Testis (tissue), 3 donors: ENCODE measurements around the gene WFDC5. TPM values are rescaled to one million over a fixed set of nuclear protein-coding genes. Genes with fewer than 3 reads are reported as not detected.

Experiments
- DNase-seq: peaks from one replicate; pipeline ENCODE4 v3.0.0-alpha.2; 2019
- H3K27ac ChIP-seq, 2 donors: fragments of 200-600 bp; sonication (generic); one replicate each; pipeline ENCODE4 v1.5.1; 2019
- H3K27me3 ChIP-seq: fragments of 200-600 bp; sonication (generic); one replicate; pipeline ENCODE4 v1.5.1; 2019
- H3K36me3 ChIP-seq: fragments of 200-600 bp; sonication (generic); one replicate; pipeline ENCODE4 v1.5.1; 2017; ENCODE audit warnings: low read depth; ENCODE audit errors: missing control alignments
- H3K4me1 ChIP-seq: fragments of 200-600 bp; sonication (generic); one replicate; pipeline ENCODE4 v1.5.1; 2019
- H3K4me3 ChIP-seq, 2 donors: fragments of 200-600 bp; sonication (generic); one replicate each; pipeline ENCODE4 v1.5.1; 2017 to 2019
- H3K9me3 ChIP-seq: fragments of 200-600 bp; sonication (generic); one replicate; pipeline ENCODE4 v1.5.1; 2017
- CTCF ChIP-seq, 3 experiments: fragments of 450-650 bp in 2 of 3; fragments of 200-600 bp in 1 of 3; sonication (generic) in 1 of 3; IDR thresholded peaks; one replicate each; pipeline ENCODE4 v1.5.1; 2016 to 2019; ENCODE audit warnings: antibody characterized with exemption in 3 of 3, mild to moderate bottlenecking in 2 of 3, moderate library complexity in 1 of 3
- POLR2A ChIP-seq: fragments of 450-650 bp; IDR thresholded peaks from one replicate; pipeline ENCODE4 v1.6.1; 2017; ENCODE audit warnings: antibody characterized with exemption, mild to moderate bottlenecking, moderate library complexity
- WGBS, 2 donors: methylation state at CpG; one replicate each; pipeline ENCODE4 v1.1.5; 2018; 5-methylcytosine and 5-hydroxymethylcytosine counted together
- intact Hi-C: fragments of 100-400 bp; cut with DNase I; formaldehyde crosslinking; loops from one replicate; pipeline ENCODE4 v1.15.1; 2023; ENCODE audit warnings: low total_unique reads
- polyA plus RNA-seq: library from polyadenylated mRNA; stranded (reverse); fragments of 350-450 nt; fragmentation: Illumina TruSeq; extraction: RNeasy Lipid Tissue Mini Kit (QIAGEN cat#74804); gene quantifications from one replicate; pipeline ENCODE4 v1.2.3, GENCODE V29; 2014; ENCODE audit warnings: low read depth, low replicate concordance; ENCODE audit not compliant: insufficient read depth
- total RNA-seq, 2 donors: library from RNA; depleted of rRNA; stranded (reverse); fragments of >200 nt; gene quantifications; one replicate each; pipeline ENCODE4 v1.2.3, GENCODE V29; 2016

WFDC5 gene
- total and polyA plus RNA-seq, 3 donors from 2014 or later = 0.87 to 2.1 (median 1.4) TPM

GRCh38 chr20:45094864-45095574, 20.0 kb downstream of the WFDC5 start:
- intact Hi-C loops = no loop called here
- no peak overlapping the region for H3K27ac ChIP-seq
- TF ChIP-seq CTCF (IDR thresholded peaks at IDR 0.05) = no peak
- TF ChIP-seq POLR2A = no peak
- no peaks in the 10 kb centered on the region for H3K36me3 ChIP-seq
- no peaks in the 10 kb centered on the region for H3K4me1 ChIP-seq
- no peaks in the 10 kb centered on the region for H3K9me3 ChIP-seq
- H3K27me3 ChIP-seq = no peaks in the 10 kb centered on the region
- 92 to 94% methylated on average over 5 to 11 of the region's 11 CpGs for WGBS, 2 donors
- no peak for DNase-seq
- H3K4me3 ChIP-seq = no peak overlapping the region

GRCh38 chr20:45094201-45094600, 20.8 kb downstream of the WFDC5 start:
- TF ChIP-seq POLR2A (no peak), CTCF (IDR thresholded peaks at IDR 0.05) (no peak)
- DNase-seq = no peak
- Histone ChIP-seq H3K27ac (no peak overlapping the region), H3K4me1 (no peaks in the 10 kb centered on the region), H3K27me3 (no peaks in the 10 kb centered on the region), H3K36me3 (no peaks in the 10 kb centered on the region), H3K9me3 (no peaks in the 10 kb centered on the region), H3K4me3 (no peak overlapping the region)
- WGBS, 2 donors = 96 to 98% methylated on average over 2 of the region's 2 CpGs
- intact Hi-C loops = no loop called here

GRCh38 chr20:45092898-45093297, 22.1 kb downstream of the WFDC5 start:
- WGBS, 2 donors = 91% methylated on average over 7 of the region's 7 CpGs
- Histone ChIP-seq H3K27ac (no peak overlapping the region), H3K36me3 (no peaks in the 10 kb centered on the region), H3K4me3 (no peak overlapping the region), H3K27me3 (no peaks in the 10 kb centered on the region), H3K4me1 (no peaks in the 10 kb centered on the region), H3K9me3 (no peaks in the 10 kb centered on the region)
- no peak for DNase-seq
- intact Hi-C loops = no loop called here
- TF ChIP-seq CTCF (IDR thresholded peaks at IDR 0.05) (no peak), POLR2A (no peak)

GRCh38 chr20:45091366-45091765, 23.6 kb downstream of the WFDC5 start:
- TF ChIP-seq POLR2A = no peak
- TF ChIP-seq CTCF (IDR thresholded peaks at IDR 0.05) = no peak
- 92 to 94% methylated on average over 3 of the region's 3 CpGs for WGBS, 2 donors
- H3K36me3 ChIP-seq = no peaks in the 10 kb centered on the region
- no peaks in the 10 kb centered on the region for H3K4me1 ChIP-seq
- no peak overlapping the region for H3K27ac ChIP-seq
- H3K9me3 ChIP-seq = no peaks in the 10 kb centered on the region
- no peaks in the 10 kb centered on the region for H3K27me3 ChIP-seq
- intact Hi-C loops = no loop called here
- H3K4me3 ChIP-seq = no peak overlapping the region
- no peak for DNase-seq

- Histone ChIP-seq H3K27ac (no peak overlapping the region), H3K9me3 (no peaks in the 10 kb centered on the region), H3K4me1 (no peaks in the 10 kb centered on the region), H3K36me3 (no peaks in the 10 kb centered on the region), H3K4me3 (no peak overlapping the region), H3K27me3 (no peaks in the 10 kb centered on the region)
- 92 to 95% methylated on average over 3 of the region's 3 CpGs for WGBS, 2 donors
- TF ChIP-seq POLR2A = no peak
- no peak for TF ChIP-seq CTCF (IDR thresholded peaks at IDR 0.05)
- DNase-seq = no peak
- intact Hi-C loops = no loop called here
Measured at GRCh38 chr20:45090481-45090880, 24.5 kb downstream of the WFDC5 start.
